ENCODE results near the gene SMPD4.
"Not testable (repeated sequence)": the region's sequence is repeated elsewhere in the genome, so short reads cannot be mapped to it uniquely, and the experiment has no call there.

GRCh38 chr2:130229161-130229510, 47.7 kb upstream of the SMPD4 start:
- not testable (repeated sequence) for TF ChIP-seq TAF1, POLR2AphosphoS5 (IDR thresholded peaks at IDR 0.05; ENCODE audit: low read depth, low read length)

Measured in GM12891 (cell line).